Activated naive CD4-positive, alpha-beta T cell treated with anti-CD3 and anti-CD28 coated beads, Interleukin-2, amount 50 U/mL, for 24 hours (primary cell): ENCODE measurements around the gene FKBP2.
A peak's percentile ranks its signal among the peaks of the same experiment; 100 is the strongest.

ENCODE experiments used
- H3K27ac Mint-ChIP-seq: one replicate; pipeline ENCODE4 v1.8.0; 2021; ENCODE audit warnings: mild to moderate bottlenecking, mixed read lengths
- H3K27me3 Mint-ChIP-seq: one replicate; pipeline ENCODE4 v1.8.0; 2021; ENCODE audit warnings: mixed read lengths
- H3K36me3 Mint-ChIP-seq: one replicate; pipeline ENCODE4 v1.8.0; 2021; ENCODE audit warnings: mixed read lengths
- H3K4me1 Mint-ChIP-seq: one replicate; pipeline ENCODE4 v1.8.0; 2021; ENCODE audit warnings: mixed read lengths
- H3K4me3 Mint-ChIP-seq: one replicate; pipeline ENCODE4 v1.8.0; 2021; ENCODE audit warnings: mild to moderate bottlenecking, mixed read lengths
- H3K9me3 Mint-ChIP-seq: one replicate; pipeline ENCODE4 v1.8.0; 2021; ENCODE audit warnings: mixed read lengths

Gene FKBP2

DNA sequence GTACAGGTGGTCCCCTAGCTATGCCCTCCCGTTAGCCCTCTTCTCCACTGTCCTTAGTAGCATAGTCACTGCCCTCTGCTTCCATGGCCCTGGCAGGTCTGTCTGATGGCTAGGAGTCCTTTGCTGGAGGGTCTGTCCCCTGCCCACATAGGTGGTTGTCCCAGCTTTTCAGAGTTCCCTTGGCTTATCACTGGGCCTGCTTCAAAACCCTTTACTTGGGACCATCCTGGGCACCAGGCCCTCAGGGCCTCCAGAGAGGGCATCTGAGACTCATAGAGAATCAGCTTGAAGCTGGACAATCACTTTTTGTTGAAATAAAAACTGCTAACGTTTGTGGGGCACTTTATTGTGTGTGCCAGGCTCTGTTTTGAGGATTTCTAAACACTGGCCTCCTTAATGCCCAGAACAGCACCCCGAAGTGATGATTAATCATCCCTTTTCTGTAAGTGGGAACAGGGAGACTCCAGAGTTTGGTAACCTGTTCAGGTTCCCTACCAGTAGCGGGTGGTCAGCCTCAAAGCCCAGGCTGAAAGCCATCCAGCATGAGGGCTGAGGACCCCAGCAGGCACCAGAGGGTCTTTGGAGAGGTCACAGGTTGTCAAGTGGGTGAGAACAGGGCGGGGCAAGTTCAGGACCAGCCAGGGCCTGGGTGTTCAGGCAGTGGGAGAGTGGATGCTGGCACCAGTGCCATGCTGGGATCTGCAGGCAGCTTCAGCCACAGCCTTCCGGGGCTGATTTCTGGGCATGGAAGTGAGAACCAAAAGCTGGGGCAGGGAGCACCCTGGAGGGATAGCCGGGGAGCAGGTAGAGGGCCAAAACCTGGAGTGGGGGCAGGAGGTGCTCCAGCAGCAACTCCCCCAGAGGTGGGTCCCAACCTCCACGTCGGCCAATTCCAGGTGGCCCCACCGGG is 49.7 kb downstream of the FKBP2 start:
- no peaks in the 10 kb centered on the region for H3K9me3 Mint-ChIP-seq
- peaks cover 21% of the 10 kb centered on the region for H3K27me3 Mint-ChIP-seq
- H3K27ac Mint-ChIP-seq = peak overlapping the region; percentile 30
- peaks cover 2% of the 10 kb centered on the region for H3K36me3 Mint-ChIP-seq
- peak overlapping the region; percentile 77 for H3K4me3 Mint-ChIP-seq
- peaks cover 13% of the 10 kb centered on the region for H3K4me1 Mint-ChIP-seq

GRCh38 chr11:64291262-64291751 is 50.4 kb downstream of the FKBP2 start, which contains the start of gene KCNK4:
TSS of gene KCNK4 (plus strand) at chr11:64291302. CDS start at chr11:64293019, 1,717 bp downstream.
- peak within 1 kb of the TSS; percentile 30 for H3K27ac Mint-ChIP-seq
- peaks cover 2% of the 10 kb centered on the region for H3K36me3 Mint-ChIP-seq
- peaks cover 24% of the 10 kb centered on the region for H3K27me3 Mint-ChIP-seq
- peak within 1 kb of the TSS; percentile 77 for H3K4me3 Mint-ChIP-seq
- H3K9me3 Mint-ChIP-seq = no peaks in the 10 kb centered on the region
- H3K4me1 Mint-ChIP-seq = peaks cover 12% of the 10 kb centered on the region

DNA sequence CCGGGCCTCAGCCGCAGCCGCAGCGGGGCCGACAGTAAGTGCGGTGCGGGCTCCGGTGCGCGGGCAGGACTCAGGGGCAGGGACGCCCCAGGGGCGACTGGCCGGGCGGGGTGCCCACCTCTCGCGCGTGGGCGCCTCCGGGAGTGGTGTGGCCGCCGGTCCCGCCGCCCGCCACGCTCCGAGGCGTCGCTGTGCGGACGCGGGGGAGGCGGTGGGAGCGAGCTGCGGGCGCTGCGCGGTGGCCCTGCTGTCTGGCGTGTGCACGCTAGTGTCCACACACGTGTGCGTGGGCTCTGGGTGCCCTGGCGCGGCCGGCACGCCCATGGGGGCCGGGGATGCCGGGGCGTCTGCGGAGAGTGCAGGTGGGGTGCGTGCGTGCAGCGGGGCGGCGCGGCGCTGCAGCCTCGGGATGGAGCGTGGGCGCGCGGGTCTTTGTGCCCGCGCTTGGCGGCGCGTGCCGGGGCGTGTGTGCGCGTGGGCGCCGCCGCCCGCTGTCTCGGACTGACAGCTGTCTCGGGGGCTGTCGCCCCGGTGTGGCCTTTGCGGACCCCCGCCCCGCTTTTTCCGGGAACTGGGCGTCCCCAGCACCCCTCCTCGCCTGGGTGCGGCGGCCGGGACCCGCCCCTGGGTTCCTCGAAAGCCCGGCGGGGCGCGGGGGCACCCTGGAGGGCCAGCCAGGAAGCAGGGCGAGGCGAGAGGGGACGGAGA is 51.0 kb downstream of the FKBP2 start:
- H3K9me3 Mint-ChIP-seq = no peaks in the 10 kb centered on the region
- peaks cover 29% of the 10 kb centered on the region for H3K27me3 Mint-ChIP-seq
- H3K36me3 Mint-ChIP-seq = peaks cover 2% of the 10 kb centered on the region
- H3K4me1 Mint-ChIP-seq = peaks cover 6% of the 10 kb centered on the region
- no peak overlapping the region for H3K27ac Mint-ChIP-seq
- no peak overlapping the region for H3K4me3 Mint-ChIP-seq

DNA sequence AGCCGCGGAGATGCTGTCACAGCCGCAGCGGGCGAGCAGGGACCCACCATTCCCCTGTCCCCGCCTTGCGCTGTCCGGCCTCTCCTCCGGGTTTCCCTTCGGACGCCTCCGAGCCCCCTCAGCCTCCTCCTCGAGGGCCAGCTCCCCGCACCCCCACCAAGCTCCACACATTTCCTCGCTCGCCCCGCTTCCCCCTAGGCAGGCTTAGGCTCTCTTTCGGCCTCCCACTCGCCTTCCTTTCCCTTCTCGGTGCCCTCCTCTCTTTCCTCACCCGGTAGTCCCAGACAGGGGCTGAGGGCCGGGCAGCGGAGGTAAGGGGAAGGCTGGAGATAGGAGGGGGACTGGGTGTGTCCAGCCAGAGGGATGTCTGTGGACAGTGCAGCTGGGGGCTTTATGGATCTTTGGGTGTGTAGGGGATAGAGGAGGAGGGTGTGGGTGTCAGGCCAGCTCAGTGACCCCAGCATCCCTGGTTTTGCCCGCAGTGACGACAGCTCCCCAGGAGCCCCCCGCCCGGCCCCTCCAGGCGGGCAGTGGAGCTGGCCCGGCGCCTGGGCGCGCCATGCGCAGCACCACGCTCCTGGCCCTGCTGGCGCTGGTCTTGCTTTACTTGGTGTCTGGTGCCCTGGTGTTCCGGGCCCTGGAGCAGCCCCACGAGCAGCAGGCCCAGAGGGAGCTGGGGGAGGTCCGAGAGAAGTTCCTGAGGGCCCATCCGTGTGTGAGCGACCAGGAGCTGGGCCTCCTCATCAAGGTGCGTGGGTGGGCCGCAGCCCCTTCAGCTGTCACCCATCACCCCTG is 51.8 kb downstream of the FKBP2 start:
- Mint-ChIP-seq H3K27ac (no peak overlapping the region), H3K36me3 (peaks cover 2% of the 10 kb centered on the region), H3K4me1 (peaks cover 7% of the 10 kb centered on the region), H3K27me3 (peaks cover 33% of the 10 kb centered on the region), H3K9me3 (no peaks in the 10 kb centered on the region), H3K4me3 (peak overlapping the region; percentile 64)
